ENCODE results near the gene LAMA5. TPM values are rescaled to one million over a fixed set of nuclear protein-coding genes. Genes with fewer than 3 reads are reported as not detected.

The LAMA5 gene
- total RNA-seq, 2 donors from 2014 or later = 315 to 369 TPM

GRCh38 chr20:62265365-62265764 lies 101.7 kb downstream of the LAMA5 start:
- Mint-ChIP-seq H3K9me3 (peaks cover 22% of the 10 kb centered on the region), H3K36me3 (ENCODE audit: low read depth) (peaks cover 70% of the 10 kb centered on the region), H3K4me3 (no peak overlapping the region), H3K27ac (no peak overlapping the region), H3K27me3 (ENCODE audit: insufficient read depth) (no peaks in the 10 kb centered on the region), H3K4me1 (no peaks in the 10 kb centered on the region)
- no peak for DNase-seq
- peaks cover 24% of the 10 kb centered on the region for H3K9me3 ChIP-seq (ENCODE audit: control insufficient read depth, low read length)
- H3K9ac ChIP-seq (ENCODE audit: extremely low read depth, low read length, poor library complexity, severe bottlenecking) = no peak overlapping the region
- no peak overlapping the region for H3K4me3 ChIP-seq (ENCODE audit: low read length)
- H3K27ac ChIP-seq (ENCODE audit: low read depth, low read length) = no peak overlapping the region
- WGBS, 2 experiments (ENCODE audit: insufficient coverage in 1 of 2, insufficient read length in 1 of 2) = 100% methylated on average over 1 of the region's 1 CpG; no CpG with 5 or more reads in 1 of the 2 experiments
- peaks cover 62% of the 10 kb centered on the region for H3K36me3 ChIP-seq (ENCODE audit: control insufficient read depth, insufficient read depth, low read length)
- no peaks in the 10 kb centered on the region for H3K27me3 ChIP-seq (ENCODE audit: control insufficient read depth, insufficient read depth, low read length, poor library complexity, severe bottlenecking)
- no peaks in the 10 kb centered on the region for H3K4me1 ChIP-seq (ENCODE audit: control insufficient read depth, insufficient read depth, low read length)
- no peak for TF ChIP-seq CTCF (conservative IDR thresholded peaks at IDR 0.05)

GRCh38 chr20:62263396-62263795 lies 103.7 kb downstream of the LAMA5 start:
- WGBS, 2 experiments (ENCODE audit: insufficient coverage in 1 of 2, insufficient read length in 1 of 2) = 94 to 95% methylated on average over 14 of the region's 14 CpGs
- H3K9me3 Mint-ChIP-seq = peaks cover 22% of the 10 kb centered on the region
- no peak overlapping the region for H3K27ac ChIP-seq (ENCODE audit: low read depth, low read length)
- no peak overlapping the region for H3K9ac ChIP-seq (ENCODE audit: extremely low read depth, low read length, poor library complexity, severe bottlenecking)
- no peaks in the 10 kb centered on the region for H3K27me3 Mint-ChIP-seq (ENCODE audit: insufficient read depth)
- DNase-seq = no peak
- no peak for TF ChIP-seq CTCF (conservative IDR thresholded peaks at IDR 0.05)
- no peaks in the 10 kb centered on the region for H3K27me3 ChIP-seq (ENCODE audit: control insufficient read depth, insufficient read depth, low read length, poor library complexity, severe bottlenecking)
- H3K27ac Mint-ChIP-seq = no peak overlapping the region
- no peaks in the 10 kb centered on the region for H3K4me1 ChIP-seq (ENCODE audit: control insufficient read depth, insufficient read depth, low read length)
- peaks cover 24% of the 10 kb centered on the region for H3K9me3 ChIP-seq (ENCODE audit: control insufficient read depth, low read length)
- H3K36me3 Mint-ChIP-seq (ENCODE audit: low read depth) = peaks cover 82% of the 10 kb centered on the region
- H3K4me3 ChIP-seq (ENCODE audit: low read length) = no peak overlapping the region
- peaks cover 71% of the 10 kb centered on the region for H3K36me3 ChIP-seq (ENCODE audit: control insufficient read depth, insufficient read depth, low read length)
- H3K4me1 Mint-ChIP-seq = no peaks in the 10 kb centered on the region
- no peak overlapping the region for H3K4me3 Mint-ChIP-seq

GRCh38 chr20:62262064-62262463 lies 105.0 kb downstream of the LAMA5 start:
- Histone ChIP-seq H3K27me3 (ENCODE audit: control insufficient read depth, insufficient read depth, low read length, poor library complexity, severe bottlenecking) (no peaks in the 10 kb centered on the region), H3K27ac (ENCODE audit: low read depth, low read length) (no peak overlapping the region), H3K36me3 (ENCODE audit: control insufficient read depth, insufficient read depth, low read length) (peaks cover 69% of the 10 kb centered on the region), H3K4me3 (ENCODE audit: low read length) (no peak overlapping the region), H3K9ac (ENCODE audit: extremely low read depth, low read length, poor library complexity, severe bottlenecking) (no peak overlapping the region), H3K4me1 (ENCODE audit: control insufficient read depth, insufficient read depth, low read length) (no peaks in the 10 kb centered on the region), H3K9me3 (ENCODE audit: control insufficient read depth, low read length) (peaks cover 24% of the 10 kb centered on the region)
- H3K9me3 Mint-ChIP-seq = peaks cover 22% of the 10 kb centered on the region
- peaks cover 78% of the 10 kb centered on the region for H3K36me3 Mint-ChIP-seq (ENCODE audit: low read depth)
- H3K27me3 Mint-ChIP-seq (ENCODE audit: insufficient read depth) = no peaks in the 10 kb centered on the region
- H3K4me3 Mint-ChIP-seq = no peak overlapping the region
- WGBS, 2 experiments (ENCODE audit: insufficient coverage in 1 of 2, insufficient read length in 1 of 2) = 95 to 96% methylated on average over 8 to 10 of the region's 10 CpGs
- H3K27ac Mint-ChIP-seq = peak overlapping the region; percentile 55
- H3K4me1 Mint-ChIP-seq = no peaks in the 10 kb centered on the region
- no peak for TF ChIP-seq CTCF (conservative IDR thresholded peaks at IDR 0.05)
- DNase-seq = no peak

Measured in endodermal cell (in vitro differentiated cells).